Lower lobe of right lung (tissue), 2 donors: ENCODE measurements around the gene DLGAP1. TPM values are rescaled to one million over a fixed set of nuclear protein-coding genes. Genes with fewer than 3 reads are reported as not detected.
A peak's percentile ranks its signal among the peaks of the same experiment; 100 is the strongest.
"Not testable (repeated sequence)": the region's sequence is repeated elsewhere in the genome, so short reads cannot be mapped to it uniquely, and the experiment has no call there.

ENCODE experiments used
- ATAC-seq, 2 donors: fragments of 200-7000 bp; cut with Tn5 transposase; one replicate each; pipeline ENCODE4 v1.9.1; 2020 to 2022; ENCODE audit warnings: mild to moderate bottlenecking in 2 of 2, moderate library complexity in 2 of 2
- DNase-seq: peaks from one replicate; pipeline ENCODE4 v3.0.0-alpha.2; 2020
- H3K27ac ChIP-seq: fragments of 200-600 bp; one replicate; pipeline ENCODE4 v1.8.0; 2022
- H3K27me3 ChIP-seq: fragments of 200-600 bp; one replicate; pipeline ENCODE4 v1.8.0; 2022; ENCODE audit warnings: low read depth
- H3K36me3 ChIP-seq: fragments of 200-600 bp; one replicate; pipeline ENCODE4 v1.8.0; 2022; ENCODE audit warnings: mild to moderate bottlenecking
- H3K4me1 ChIP-seq: fragments of 200-600 bp; one replicate; pipeline ENCODE4 v1.8.0; 2022
- H3K4me3 ChIP-seq: fragments of 200-600 bp; one replicate; pipeline ENCODE4 v1.8.0; 2022; ENCODE audit warnings: mild to moderate bottlenecking
- H3K9me3 ChIP-seq: fragments of 200-600 bp; one replicate; pipeline ENCODE4 v1.8.0; 2022
- intact Hi-C: fragments of 100-400 bp; cut with DNase I; formaldehyde crosslinking; loops from one replicate; pipeline ENCODE4 v1.11.0; 2022
- total RNA-seq: library from RNA; stranded (reverse); fragmentation: NEBNext Ultra II Directional; extraction: Animal tissue kit (Norgen Biotek cat#: 25700); gene quantifications from one replicate; pipeline ENCODE4 v1.2.1, GENCODE V29; 2021
- TF ChIP-seq, protein P1 (sequence below): fragments of 200-600 bp; IDR thresholded peaks from one replicate; pipeline ENCODE4 v1.8.0; 2022; ENCODE audit warnings: antibody characterized with exemption, mild to moderate bottlenecking
- donor health status: DM: no; HTN: yes; CAD: no; lungs with severe emphysema.

Gene DLGAP1
- total RNA-seq, 1 donor from 2014 or later = 3.8 TPM

DNA sequence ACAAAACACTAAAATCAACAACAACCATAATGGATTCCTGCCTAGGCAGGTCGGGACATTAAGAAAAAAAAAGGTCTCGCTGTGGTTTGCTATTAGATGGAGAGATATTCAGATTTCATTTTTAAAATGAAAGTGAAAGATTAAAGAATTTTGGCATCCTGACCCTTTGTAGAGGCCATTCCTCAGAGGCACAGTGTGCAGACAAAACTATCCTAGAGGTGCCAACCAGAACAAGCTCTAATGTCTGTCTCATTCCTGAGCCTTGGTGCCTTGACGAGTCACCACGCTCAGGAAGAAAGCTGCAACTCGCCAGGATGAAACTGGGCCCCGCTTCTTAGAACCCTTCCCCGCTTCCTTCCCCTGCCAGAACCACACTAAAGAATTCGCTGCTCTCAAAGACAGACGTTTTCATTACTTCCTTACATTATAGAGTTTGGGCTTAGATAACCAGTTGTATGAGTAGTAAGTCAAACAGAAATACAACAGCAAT is 849.1 kb downstream of the DLGAP1 start:
- Histone ChIP-seq H3K9me3 (no peaks in the 10 kb centered on the region), H3K4me3 (peak overlapping the region; percentile 43), H3K4me1 (peaks cover 33% of the 10 kb centered on the region), H3K27me3 (no peaks in the 10 kb centered on the region), H3K27ac (peak overlapping the region; percentile 87), H3K36me3 (no peaks in the 10 kb centered on the region)
- TF ChIP-seq, protein P1, sequence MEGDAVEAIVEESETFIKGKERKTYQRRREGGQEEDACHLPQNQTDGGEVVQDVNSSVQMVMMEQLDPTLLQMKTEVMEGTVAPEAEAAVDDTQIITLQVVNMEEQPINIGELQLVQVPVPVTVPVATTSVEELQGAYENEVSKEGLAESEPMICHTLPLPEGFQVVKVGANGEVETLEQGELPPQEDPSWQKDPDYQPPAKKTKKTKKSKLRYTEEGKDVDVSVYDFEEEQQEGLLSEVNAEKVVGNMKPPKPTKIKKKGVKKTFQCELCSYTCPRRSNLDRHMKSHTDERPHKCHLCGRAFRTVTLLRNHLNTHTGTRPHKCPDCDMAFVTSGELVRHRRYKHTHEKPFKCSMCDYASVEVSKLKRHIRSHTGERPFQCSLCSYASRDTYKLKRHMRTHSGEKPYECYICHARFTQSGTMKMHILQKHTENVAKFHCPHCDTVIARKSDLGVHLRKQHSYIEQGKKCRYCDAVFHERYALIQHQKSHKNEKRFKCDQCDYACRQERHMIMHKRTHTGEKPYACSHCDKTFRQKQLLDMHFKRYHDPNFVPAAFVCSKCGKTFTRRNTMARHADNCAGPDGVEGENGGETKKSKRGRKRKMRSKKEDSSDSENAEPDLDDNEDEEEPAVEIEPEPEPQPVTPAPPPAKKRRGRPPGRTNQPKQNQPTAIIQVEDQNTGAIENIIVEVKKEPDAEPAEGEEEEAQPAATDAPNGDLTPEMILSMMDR = no peak
- ATAC-seq (peak; percentile 15 to 31), DNase-seq (no peak)
- intact Hi-C loops = no loop called here

GRCh38 chr18:3605486-3605952 is 849.6 kb downstream of the DLGAP1 start:
- Histone ChIP-seq H3K4me3 (peak overlapping the region; percentile 43), H3K27ac (peak overlapping the region; percentile 87), H3K27me3 (no peaks in the 10 kb centered on the region), H3K36me3 (no peaks in the 10 kb centered on the region), H3K9me3 (no peaks in the 10 kb centered on the region), H3K4me1 (peaks cover 33% of the 10 kb centered on the region)
- TF ChIP-seq, protein P1 = no peak
- DNase-seq = no peak
- no peak for ATAC-seq
- intact Hi-C loops = no loop called here

- H3K36me3 ChIP-seq = no peaks in the 10 kb centered on the region
- H3K9me3 ChIP-seq = no peaks in the 10 kb centered on the region
- peak; percentile 68 to 71 for ATAC-seq
- peak overlapping the region; percentile 43 for H3K4me3 ChIP-seq
- TF ChIP-seq, protein P1 = no peak
- no peaks in the 10 kb centered on the region for H3K27me3 ChIP-seq
- intact Hi-C loops = no loop called here
- DNase-seq = no peak
- peak overlapping the region; percentile 87 for H3K27ac ChIP-seq
- H3K4me1 ChIP-seq = peaks cover 33% of the 10 kb centered on the region
Observed at GRCh38 chr18:3604498-3605408, 850.4 kb downstream of the DLGAP1 start.

- peak overlapping the region; percentile 87 for H3K27ac ChIP-seq
- no peaks in the 10 kb centered on the region for H3K36me3 ChIP-seq
- H3K27me3 ChIP-seq = no peaks in the 10 kb centered on the region
- H3K9me3 ChIP-seq = no peaks in the 10 kb centered on the region
- intact Hi-C loops = no loop called here
- DNase-seq = no peak
- peak overlapping the region; percentile 43 for H3K4me3 ChIP-seq
- peaks cover 33% of the 10 kb centered on the region for H3K4me1 ChIP-seq
- no peak for ATAC-seq
- TF ChIP-seq, protein P1 = no peak
Observed at GRCh38 chr18:3604235-3604497, 850.9 kb downstream of the DLGAP1 start.

- ATAC-seq (peak; percentile 69 to 81), DNase-seq (no peak)
- no peaks in the 10 kb centered on the region for H3K36me3 ChIP-seq
- no peaks in the 10 kb centered on the region for H3K27me3 ChIP-seq
- H3K4me1 ChIP-seq = peaks cover 34% of the 10 kb centered on the region
- H3K27ac ChIP-seq = peak overlapping the region; percentile 87
- no peaks in the 10 kb centered on the region for H3K9me3 ChIP-seq
- H3K4me3 ChIP-seq = peak overlapping the region; percentile 43
- intact Hi-C loops = no loop called here
- TF ChIP-seq, protein P1 = no peak
Observed at GRCh38 chr18:3603421-3604234, 851.5 kb downstream of the DLGAP1 start.

- H3K4me1 ChIP-seq = peaks cover 51% of the 10 kb centered on the region
- H3K36me3 ChIP-seq, H3K27ac ChIP-seq, H3K27me3 ChIP-seq, H3K4me3 ChIP-seq, DNase-seq, intact Hi-C loops, H3K9me3 ChIP-seq, ATAC-seq: not testable (repeated sequence)
Observed at GRCh38 chr18:3601106-3601755, 853.9 kb downstream of the DLGAP1 start.
